CD4-positive, alpha-beta T cell (primary cell): ENCODE measurements around the gene FITM2. TPM values are rescaled to one million over a fixed set of nuclear protein-coding genes. Genes with fewer than 3 reads are reported as not detected.

Source experiments
- ATAC-seq: fragments of 200-7000 bp; cut with Tn5 transposase; one replicate; pipeline ENCODE4 v1.10.0; 2022; ENCODE audit warnings: mild to moderate bottlenecking; ENCODE audit not compliant: poor library complexity
- CTCF ChIA-PET: fragments of 350-600 bp; sonication (Branson Sonifier 250); formaldehyde crosslinking; loops from one replicate; lab custom pipeline; 2021; ENCODE audit warnings: antibody characterized with exemption, inconsistent platforms; lab: Charles Lee
- POLR2A ChIA-PET: fragments of 350-600 bp; sonication (Branson Sonifier 250); formaldehyde crosslinking; loops from one replicate; lab custom pipeline; 2021; ENCODE audit warnings: antibody characterized with exemption, inconsistent platforms; lab: Charles Lee
- DNase-seq, 14 experiments: peaks; one replicate each; pipeline ENCODE4 v3.0.0-alpha.2; 2013 to 2020; ENCODE audit warnings: mixed read lengths in 2 of 14
- H3K27ac ChIP-seq, 2 donors: one replicate each; pipeline versions ENCODE4 v1.5.1 to v1.7.0; 2013; ENCODE audit warnings: low read length in 2 of 2, low read depth in 1 of 2, mild to moderate bottlenecking in 1 of 2
- H3K27me3 ChIP-seq, 2 experiments: 1 replicate in 1 of 2; 2 replicates in 1 of 2; pipeline versions ENCODE4 v1.6.1 to v1.7.0; 2013; ENCODE audit warnings: low read length in 2 of 2, control low read depth in 1 of 2, mild to moderate bottlenecking in 1 of 2, moderate library complexity in 1 of 2; ENCODE audit not compliant: insufficient read depth in 2 of 2, control insufficient read depth in 1 of 2
- H3K36me3 ChIP-seq: one replicate; pipeline ENCODE4 v1.6.1; 2013; ENCODE audit warnings: low read length, control low read depth; ENCODE audit not compliant: insufficient read depth
- H3K4me1 ChIP-seq: one replicate; pipeline ENCODE4 v1.6.1; 2013; ENCODE audit warnings: low read length, control low read depth; ENCODE audit not compliant: insufficient read depth
- H3K4me3 ChIP-seq: one replicate; pipeline ENCODE4 v1.5.1; 2013; ENCODE audit warnings: mild to moderate bottlenecking, low read length, moderate library complexity
- H3K9me3 ChIP-seq, 2 experiments: 1 replicate in 1 of 2; 2 replicates in 1 of 2; pipeline versions ENCODE4 v1.6.1 to v1.7.0; 2013; ENCODE audit warnings: low read length in 2 of 2, mild to moderate bottlenecking in 2 of 2, control low read depth in 1 of 2, moderate library complexity in 1 of 2; ENCODE audit not compliant: control insufficient read depth in 1 of 2, insufficient read depth in 1 of 2
- H3K27ac Mint-ChIP-seq: one replicate; pipeline ENCODE4 v1.8.0; 2020; ENCODE audit warnings: mixed read lengths
- H3K27me3 Mint-ChIP-seq: one replicate; pipeline ENCODE4 v1.8.0; 2021; ENCODE audit warnings: mixed read lengths
- H3K36me3 Mint-ChIP-seq: one replicate; pipeline ENCODE4 v1.8.0; 2021; ENCODE audit warnings: low read depth, mixed read lengths
- H3K4me1 Mint-ChIP-seq: one replicate; pipeline ENCODE4 v1.8.0; 2021; ENCODE audit warnings: low read depth, mixed read lengths
- H3K4me3 Mint-ChIP-seq: one replicate; pipeline ENCODE4 v1.8.0; 2020; ENCODE audit warnings: mild to moderate bottlenecking, mixed read lengths
- H3K9me3 Mint-ChIP-seq: one replicate; pipeline ENCODE4 v1.8.0; 2020; ENCODE audit warnings: mixed read lengths
- intact Hi-C, 2 experiments: fragments of 100-400 bp; cut with DNase I in 1 of 2; cut with micrococcal nuclease in 1 of 2; formaldehyde crosslinking; loops; one replicate each; pipeline versions ENCODE4 v1.15.1 to v1.9.0; 2023 to 2025; cut with DNase I, micrococcal nuclease
- total RNA-seq, 174 experiments: library from RNA in 2 of 174; stranded (reverse) in 2 of 174; gene quantifications; one replicate each; pipeline ENCODE4 v1.2.3 and lab custom pipeline; 2021 to 2026
- TF ChIP-seq, protein P1 (sequence below): fragments of 200-600 bp; IDR thresholded peaks from one replicate; pipeline ENCODE4 v1.8.0; 2022; ENCODE audit warnings: antibody characterized with exemption, mild to moderate bottlenecking

Gene FITM2
- total RNA-seq, 2 experiments from 2014 or later = 3.2 to 3.4 TPM

DNA sequence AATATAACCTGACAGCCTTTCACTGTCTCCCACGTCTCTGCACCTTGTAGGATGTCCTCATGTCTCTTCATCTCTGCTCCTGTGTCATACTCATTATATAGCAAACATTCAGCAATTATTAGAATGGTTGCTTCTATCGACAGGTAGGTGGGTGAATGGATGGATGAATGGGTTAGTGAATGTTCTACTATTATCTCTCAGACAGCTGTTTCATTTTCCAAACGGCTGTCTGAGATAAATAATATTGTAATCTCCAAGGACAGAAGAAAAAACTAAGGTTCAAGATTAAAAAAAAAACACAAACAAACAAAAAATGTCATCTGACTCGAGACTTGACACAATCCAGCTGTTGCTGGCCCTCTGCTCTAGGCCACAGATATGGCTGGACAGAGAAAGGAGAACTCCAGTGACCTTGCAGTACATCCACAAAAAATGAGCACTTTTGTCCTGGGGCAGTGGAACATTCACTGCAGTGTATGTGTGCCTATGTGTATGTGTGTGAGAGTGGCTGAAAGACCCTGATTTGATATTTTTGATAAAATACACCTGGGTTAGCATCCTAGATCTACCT lies 46.6 kb upstream of the FITM2 start:
- DNase-seq (no peak), ATAC-seq (no peak)
- intact Hi-C loops = no loop called here
- ChIA-PET POLR2A (no interaction called here), CTCF (no interaction called here)
- Histone ChIP-seq H3K27me3 (peaks cover 0 to 4% of the 10 kb centered on the region in 2 experiments), H3K36me3 (no peaks in the 10 kb centered on the region), H3K9me3 (no peaks in the 10 kb centered on the region), H3K27ac (no peak overlapping the region), H3K4me3 (no peak overlapping the region), H3K4me1 (no peaks in the 10 kb centered on the region)
- Mint-ChIP-seq H3K27me3 (peaks cover 27% of the 10 kb centered on the region), H3K27ac (no peak overlapping the region), H3K4me1 (no peaks in the 10 kb centered on the region), H3K9me3 (no peaks in the 10 kb centered on the region), H3K4me3 (no peak overlapping the region), H3K36me3 (no peaks in the 10 kb centered on the region)
- TF ChIP-seq, protein P1, sequence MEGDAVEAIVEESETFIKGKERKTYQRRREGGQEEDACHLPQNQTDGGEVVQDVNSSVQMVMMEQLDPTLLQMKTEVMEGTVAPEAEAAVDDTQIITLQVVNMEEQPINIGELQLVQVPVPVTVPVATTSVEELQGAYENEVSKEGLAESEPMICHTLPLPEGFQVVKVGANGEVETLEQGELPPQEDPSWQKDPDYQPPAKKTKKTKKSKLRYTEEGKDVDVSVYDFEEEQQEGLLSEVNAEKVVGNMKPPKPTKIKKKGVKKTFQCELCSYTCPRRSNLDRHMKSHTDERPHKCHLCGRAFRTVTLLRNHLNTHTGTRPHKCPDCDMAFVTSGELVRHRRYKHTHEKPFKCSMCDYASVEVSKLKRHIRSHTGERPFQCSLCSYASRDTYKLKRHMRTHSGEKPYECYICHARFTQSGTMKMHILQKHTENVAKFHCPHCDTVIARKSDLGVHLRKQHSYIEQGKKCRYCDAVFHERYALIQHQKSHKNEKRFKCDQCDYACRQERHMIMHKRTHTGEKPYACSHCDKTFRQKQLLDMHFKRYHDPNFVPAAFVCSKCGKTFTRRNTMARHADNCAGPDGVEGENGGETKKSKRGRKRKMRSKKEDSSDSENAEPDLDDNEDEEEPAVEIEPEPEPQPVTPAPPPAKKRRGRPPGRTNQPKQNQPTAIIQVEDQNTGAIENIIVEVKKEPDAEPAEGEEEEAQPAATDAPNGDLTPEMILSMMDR = no peak

DNA sequence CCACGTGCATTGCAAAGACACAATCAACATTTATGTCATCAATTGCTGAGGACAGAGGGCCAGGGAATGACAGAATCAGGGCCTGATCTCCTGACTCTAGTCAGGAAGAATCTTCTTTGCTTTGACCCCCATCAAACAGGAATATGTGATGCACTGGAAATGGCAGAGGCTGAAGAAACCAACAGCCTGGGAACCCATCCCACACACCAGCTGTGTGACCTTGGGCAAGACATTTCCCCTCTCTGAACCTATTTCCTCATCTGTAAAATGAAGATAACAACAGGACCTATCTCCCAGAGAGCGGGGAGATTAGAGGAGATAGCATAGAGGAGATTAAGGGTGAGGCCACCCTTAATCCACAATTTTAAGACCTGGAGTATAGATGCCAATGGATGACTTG lies 46.0 kb upstream of the FITM2 start:
- Mint-ChIP-seq H3K36me3 (no peaks in the 10 kb centered on the region), H3K27ac (no peak overlapping the region), H3K27me3 (peaks cover 31% of the 10 kb centered on the region), H3K4me1 (no peaks in the 10 kb centered on the region), H3K9me3 (no peaks in the 10 kb centered on the region), H3K4me3 (no peak overlapping the region)
- TF ChIP-seq, protein P1 = no peak
- no peak for DNase-seq
- POLR2A ChIA-PET = no interaction called here
- ATAC-seq = no peak
- Histone ChIP-seq H3K4me3 (no peak overlapping the region), H3K36me3 (no peaks in the 10 kb centered on the region), H3K27me3 (peaks cover 0 to 4% of the 10 kb centered on the region in 2 experiments), H3K4me1 (no peaks in the 10 kb centered on the region), H3K9me3 (no peaks in the 10 kb centered on the region), H3K27ac (no peak overlapping the region)
- CTCF ChIA-PET = no interaction called here
- intact Hi-C loops = no loop called here

DNA sequence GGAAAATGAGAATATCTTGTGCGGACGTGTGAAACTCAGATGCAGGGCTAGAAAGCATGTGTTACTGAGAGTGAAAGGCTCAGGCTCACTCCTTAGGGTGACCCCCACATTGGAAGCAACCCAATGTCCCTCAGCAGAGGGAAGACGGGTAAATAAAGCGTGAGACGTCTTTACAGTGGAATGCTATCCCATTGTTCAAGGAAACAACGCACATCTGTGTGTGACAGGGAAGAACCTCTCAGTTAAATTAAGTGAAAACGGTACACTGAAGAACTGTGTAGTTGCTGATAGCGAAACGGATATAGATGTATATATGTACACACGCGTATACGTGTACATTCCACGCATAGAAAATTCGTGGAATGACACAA lies 45.3 kb upstream of the FITM2 start:
- ChIA-PET CTCF (no interaction called here), POLR2A (no interaction called here)
- Histone ChIP-seq H3K9me3 (no peaks in the 10 kb centered on the region), H3K27me3 (peaks cover 0 to 4% of the 10 kb centered on the region in 2 experiments), H3K27ac (no peak overlapping the region), H3K36me3 (no peaks in the 10 kb centered on the region), H3K4me1 (no peaks in the 10 kb centered on the region), H3K4me3 (no peak overlapping the region)
- H3K9me3 Mint-ChIP-seq = no peaks in the 10 kb centered on the region
- H3K4me3 Mint-ChIP-seq = no peak overlapping the region
- ATAC-seq (no peak), DNase-seq (no peak)
- H3K27me3 Mint-ChIP-seq = peaks cover 32% of the 10 kb centered on the region
- intact Hi-C loops = no loop called here
- H3K36me3 Mint-ChIP-seq = no peaks in the 10 kb centered on the region
- no peaks in the 10 kb centered on the region for H3K4me1 Mint-ChIP-seq
- H3K27ac Mint-ChIP-seq = no peak overlapping the region
- TF ChIP-seq, protein P1 = no peak
